Mammary epithelial cell (primary cell): ENCODE data around the gene CST9L.

Experiments used
- EZH2 ChIP-seq: IDR thresholded peaks from 2 replicates; pipeline ENCODE4 v1.6.1; 2012; ENCODE audit warnings: low read length, inconsistent platforms, borderline replicate concordance
- TF ChIP-seq, protein P1 (sequence below), 2 donors: IDR thresholded peaks in 1 of 2; conservative IDR thresholded peaks in 1 of 2; 2 replicates each; pipeline ENCODE4 v1.5.1; 2011 to 2012; ENCODE audit warnings: inconsistent platforms in 2 of 2, low read length in 2 of 2, mild to moderate bottlenecking in 2 of 2, control low read depth in 1 of 2, low read depth in 1 of 2; ENCODE audit not compliant: insufficient read depth in 1 of 2; ENCODE audit errors: extremely low read depth in 1 of 2

DNA sequence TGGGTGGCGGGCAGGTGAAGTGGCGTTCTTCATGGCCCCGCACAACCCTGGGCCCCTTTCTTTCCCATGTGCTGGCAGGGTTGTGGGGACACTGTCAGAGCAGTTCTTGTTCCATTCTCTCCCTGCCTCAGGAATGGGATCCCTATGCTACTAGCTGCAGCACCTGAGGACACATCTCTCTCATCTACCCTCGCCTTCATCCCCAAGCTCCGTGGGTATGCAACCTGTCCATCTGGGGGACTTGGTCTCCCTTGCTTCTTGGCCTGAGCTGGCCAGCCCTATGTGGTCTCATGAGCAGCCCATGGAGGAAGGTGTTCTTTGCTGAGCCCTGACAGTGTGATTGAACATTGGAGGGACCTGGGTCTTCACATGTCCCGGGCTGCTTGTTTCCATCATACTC is 24.2 kb downstream of the CST9L start:
- TF ChIP-seq, protein P1, sequence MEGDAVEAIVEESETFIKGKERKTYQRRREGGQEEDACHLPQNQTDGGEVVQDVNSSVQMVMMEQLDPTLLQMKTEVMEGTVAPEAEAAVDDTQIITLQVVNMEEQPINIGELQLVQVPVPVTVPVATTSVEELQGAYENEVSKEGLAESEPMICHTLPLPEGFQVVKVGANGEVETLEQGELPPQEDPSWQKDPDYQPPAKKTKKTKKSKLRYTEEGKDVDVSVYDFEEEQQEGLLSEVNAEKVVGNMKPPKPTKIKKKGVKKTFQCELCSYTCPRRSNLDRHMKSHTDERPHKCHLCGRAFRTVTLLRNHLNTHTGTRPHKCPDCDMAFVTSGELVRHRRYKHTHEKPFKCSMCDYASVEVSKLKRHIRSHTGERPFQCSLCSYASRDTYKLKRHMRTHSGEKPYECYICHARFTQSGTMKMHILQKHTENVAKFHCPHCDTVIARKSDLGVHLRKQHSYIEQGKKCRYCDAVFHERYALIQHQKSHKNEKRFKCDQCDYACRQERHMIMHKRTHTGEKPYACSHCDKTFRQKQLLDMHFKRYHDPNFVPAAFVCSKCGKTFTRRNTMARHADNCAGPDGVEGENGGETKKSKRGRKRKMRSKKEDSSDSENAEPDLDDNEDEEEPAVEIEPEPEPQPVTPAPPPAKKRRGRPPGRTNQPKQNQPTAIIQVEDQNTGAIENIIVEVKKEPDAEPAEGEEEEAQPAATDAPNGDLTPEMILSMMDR (conservative IDR thresholded peaks at IDR 0.05 in 1 of 2, IDR thresholded peaks at IDR 0.05 in 1 of 2; ENCODE audit: extremely low read depth in 1 of 2, insufficient read depth in 1 of 2, low read depth in 1 of 2, low read length in 2 of 2), result no peak
- TF ChIP-seq EZH2, result no peak
